HUES64 (cell line): ENCODE results near the gene DIP2A.

Experiments used
- H3K27ac ChIP-seq: 2 replicates; pipeline ENCODE4 v1.7.0; 2013; ENCODE audit warnings: low read depth, low read length, inconsistent platforms
- H3K27me3 ChIP-seq: 2 replicates; pipeline ENCODE4 v1.6.1; 2013; ENCODE audit warnings: mild to moderate bottlenecking, low read length; ENCODE audit not compliant: insufficient read depth
- H3K36me3 ChIP-seq: 2 replicates; pipeline ENCODE4 v1.6.1; 2013; ENCODE audit warnings: mild to moderate bottlenecking, low read length; ENCODE audit not compliant: insufficient read depth
- H3K4me1 ChIP-seq: 2 replicates; pipeline ENCODE4 v1.6.1; 2013; ENCODE audit warnings: mild to moderate bottlenecking, low read length, moderate library complexity; ENCODE audit not compliant: insufficient read depth
- H3K4me3 ChIP-seq: 2 replicates; pipeline ENCODE4 v1.5.1; 2013; ENCODE audit warnings: mild to moderate bottlenecking, low read length, moderate library complexity
- H3K9ac ChIP-seq: 2 replicates; pipeline ENCODE4 v1.6.1; 2013; ENCODE audit warnings: mild to moderate bottlenecking, low read depth, low read length
- H3K9me3 ChIP-seq: 2 replicates; pipeline ENCODE4 v1.6.1; 2013; ENCODE audit warnings: low read depth, low read length; ENCODE audit not compliant: insufficient read depth
- WGBS: fragments of 150-250, 120-280 bp; methylation state at CpG from one replicate; pipeline ENCODE4 v1.1.7; 2013; ENCODE audit warnings: missing lambda C conversion rate; 5-methylcytosine and 5-hydroxymethylcytosine counted together

The DIP2A gene

GRCh38 chr21:46418265-46418946 is 40.3 kb upstream of the DIP2A start:
- Histone ChIP-seq H3K4me1 (peaks cover 4% of the 10 kb centered on the region; the same call in 1 of the 2 replicates), H3K36me3 (peaks cover 61% of the 10 kb centered on the region), H3K27me3 (no peaks in the 10 kb centered on the region), H3K9ac (no peak overlapping the region), H3K4me3 (no peak overlapping the region), H3K27ac (no peak overlapping the region), H3K9me3 (no peaks in the 10 kb centered on the region)
- 96% methylated on average over 25 of the region's 25 CpGs for WGBS

- 95% methylated on average over 16 of the region's 16 CpGs for WGBS
- Histone ChIP-seq H3K4me3 (no peak overlapping the region), H3K27me3 (no peaks in the 10 kb centered on the region), H3K9me3 (no peaks in the 10 kb centered on the region), H3K36me3 (peaks cover 61% of the 10 kb centered on the region), H3K9ac (no peak overlapping the region), H3K4me1 (peaks cover 4% of the 10 kb centered on the region; the same call in 1 of the 2 replicates), H3K27ac (no peak overlapping the region)
Measured at GRCh38 chr21:46420241-46421190, 38.2 kb upstream of the DIP2A start.

- no peaks in the 10 kb centered on the region for H3K27me3 ChIP-seq
- WGBS, result 94% methylated on average over 23 of the region's 23 CpGs
- no peaks in the 10 kb centered on the region for H3K9me3 ChIP-seq
- no peak overlapping the region for H3K9ac ChIP-seq
- no peak overlapping the region for H3K27ac ChIP-seq
- H3K36me3 ChIP-seq, result peaks cover 56% of the 10 kb centered on the region
- no peak overlapping the region for H3K4me3 ChIP-seq
- peaks cover 4% of the 10 kb centered on the region; the same call in 1 of the 2 replicates for H3K4me1 ChIP-seq
Measured at GRCh38 chr21:46421191-46421750, 37.4 kb upstream of the DIP2A start.

- Histone ChIP-seq H3K4me3 (no peak overlapping the region), H3K4me1 (peaks cover 4% of the 10 kb centered on the region; the same call in 1 of the 2 replicates), H3K9ac (peak overlapping the region; percentile 19; the same call in 1 of the 2 replicates), H3K27me3 (no peaks in the 10 kb centered on the region), H3K27ac (no peak overlapping the region), H3K9me3 (no peaks in the 10 kb centered on the region), H3K36me3 (peaks cover 51% of the 10 kb centered on the region)
- 92% methylated on average over 35 of the region's 35 CpGs for WGBS
Measured at GRCh38 chr21:46421756-46422555, 36.7 kb upstream of the DIP2A start.

- Histone ChIP-seq H3K9ac (no peak overlapping the region), H3K4me3 (no peak overlapping the region), H3K36me3 (peaks cover 52% of the 10 kb centered on the region), H3K4me1 (peaks cover 4% of the 10 kb centered on the region; the same call in 1 of the 2 replicates), H3K9me3 (no peaks in the 10 kb centered on the region), H3K27me3 (no peaks in the 10 kb centered on the region), H3K27ac (no peak overlapping the region)
- 97% methylated on average over 12 of the region's 12 CpGs for WGBS
Measured at GRCh38 chr21:46422636-46423241, 36.0 kb upstream of the DIP2A start.

- Histone ChIP-seq H3K9ac (no peak overlapping the region), H3K4me3 (no peak overlapping the region), H3K9me3 (no peaks in the 10 kb centered on the region), H3K27me3 (no peaks in the 10 kb centered on the region), H3K36me3 (peaks cover 52% of the 10 kb centered on the region), H3K27ac (peak overlapping the region; percentile 24; the same call in 1 of the 2 replicates), H3K4me1 (peaks cover 4% of the 10 kb centered on the region; the same call in 1 of the 2 replicates)
- no CpG with 5 or more reads among the region's 1 CpG for WGBS
Measured at GRCh38 chr21:46423546-46424038, 35.1 kb upstream of the DIP2A start.

- no peaks in the 10 kb centered on the region for H3K27me3 ChIP-seq
- H3K9me3 ChIP-seq, result no peaks in the 10 kb centered on the region
- peak overlapping the region; percentile 46; the same call in 1 of the 2 replicates for H3K27ac ChIP-seq
- peaks cover 4% of the 10 kb centered on the region; the same call in 1 of the 2 replicates for H3K4me1 ChIP-seq
- peaks cover 49% of the 10 kb centered on the region for H3K36me3 ChIP-seq
- no peak overlapping the region for H3K9ac ChIP-seq
- no peak overlapping the region for H3K4me3 ChIP-seq
- 88% methylated on average over 17 of the region's 17 CpGs for WGBS
Measured at GRCh38 chr21:46424039-46424591, 34.6 kb upstream of the DIP2A start.

- Histone ChIP-seq H3K27me3 (no peaks in the 10 kb centered on the region), H3K27ac (no peak overlapping the region), H3K9me3 (no peaks in the 10 kb centered on the region), H3K4me3 (no peak overlapping the region), H3K9ac (no peak overlapping the region), H3K4me1 (peaks cover 4% of the 10 kb centered on the region; the same call in 1 of the 2 replicates), H3K36me3 (peaks cover 45% of the 10 kb centered on the region)
- 95% methylated on average over 7 of the region's 14 CpGs for WGBS
Measured at GRCh38 chr21:46424621-46425020, 34.1 kb upstream of the DIP2A start.

- H3K36me3 ChIP-seq, result peaks cover 46% of the 10 kb centered on the region
- 96% methylated on average over 19 of the region's 19 CpGs for WGBS
- H3K4me1 ChIP-seq, result peaks cover 4% of the 10 kb centered on the region; the same call in 1 of the 2 replicates
- no peaks in the 10 kb centered on the region for H3K9me3 ChIP-seq
- H3K4me3 ChIP-seq, result no peak overlapping the region
- no peak overlapping the region for H3K9ac ChIP-seq
- no peak overlapping the region for H3K27ac ChIP-seq
- H3K27me3 ChIP-seq, result no peaks in the 10 kb centered on the region
Measured at GRCh38 chr21:46425041-46425440, 33.6 kb upstream of the DIP2A start.

- Histone ChIP-seq H3K36me3 (peaks cover 48% of the 10 kb centered on the region), H3K27ac (no peak overlapping the region)
- 95% methylated on average over 23 of the region's 23 CpGs for WGBS
Measured at GRCh38 chr21:46425571-46425970, 33.1 kb upstream of the DIP2A start.

More at GRCh38 chr21:46425571-46425970, 33.1 kb upstream of the DIP2A start:
- H3K4me1 ChIP-seq, result peaks cover 4% of the 10 kb centered on the region; the same call in 1 of the 2 replicates
- H3K27me3 ChIP-seq, result no peaks in the 10 kb centered on the region
- no peaks in the 10 kb centered on the region for H3K9me3 ChIP-seq
- H3K9ac ChIP-seq, result no peak overlapping the region
- H3K4me3 ChIP-seq, result no peak overlapping the region
